SK-N-SH (cell line): ENCODE data around the gene CHI3L2. TPM values are rescaled to one million over a fixed set of nuclear protein-coding genes. Genes with fewer than 3 reads are reported as not detected.

Experiments
- CTCF ChIA-PET: fragments of 300-600, 350-600 bp; formaldehyde crosslinking; extraction: SDS; loops from one replicate; lab custom pipeline; 2021; lab: Yijun Ruan, JAX
- POLR2A ChIA-PET: fragments of 350-600 bp; sonication (Branson Sonifier 250); formaldehyde crosslinking; extraction: SDS; loops from one replicate; lab custom pipeline; 2020; ENCODE audit warnings: antibody characterized with exemption, inconsistent platforms; lab: Yijun Ruan, JAX
- DNase-seq: peaks from one replicate; pipeline ENCODE4 v3.0.0; 2012
- H2AFZ ChIP-seq: fragments of 200-600 bp; sonication (generic); 2 replicates; pipeline ENCODE4 v1.8.1; 2016; ENCODE audit warnings: antibody characterized with exemption, mild to moderate bottlenecking, low read depth
- H3F3A ChIP-seq: fragments of 200-600 bp; sonication (generic); replicated peaks from 2 replicates; pipeline ENCODE3; 2016; ENCODE audit warnings: antibody characterized with exemption, mild to moderate bottlenecking; ENCODE audit not compliant: insufficient read depth
- H3K27ac ChIP-seq, 2 experiments: fragments of 200-500 bp in 1 of 2; fragments of 200-600 bp in 1 of 2; sonication (Bioruptor generic) in 1 of 2; sonication (generic), shearing (Covaris generic) in 1 of 2; 2 replicates each; pipeline versions ENCODE4 v1.5.1 to v1.6.1; 2014 to 2016; ENCODE audit warnings: low read depth in 2 of 2, inconsistent platforms in 1 of 2, low read length in 1 of 2, mild to moderate bottlenecking in 1 of 2, mixed read lengths in 1 of 2
- H3K27me3 ChIP-seq: fragments of 200-600 bp; sonication (generic), shearing (Covaris generic); 2 replicates; pipeline ENCODE4 v1.6.1; 2016; ENCODE audit warnings: mixed run types; ENCODE audit not compliant: insufficient read depth
- H3K36me3 ChIP-seq, 2 experiments: fragments of 200-500 bp in 1 of 2; fragments of 200-600 bp in 1 of 2; sonication (Bioruptor generic) in 1 of 2; sonication (generic) in 1 of 2; replicated peaks in 1 of 2; 2 replicates each; pipeline versions ENCODE3 to v1.5.1; 2014 to 2016; ENCODE audit warnings: low read length in 1 of 2, mild to moderate bottlenecking in 1 of 2; ENCODE audit not compliant: insufficient read depth in 2 of 2, control insufficient read depth in 1 of 2
- H3K4me1 ChIP-seq, 2 experiments: fragments of 200-500 bp in 1 of 2; fragments of 200-600 bp in 1 of 2; sonication (Bioruptor generic) in 1 of 2; sonication (generic), shearing (Covaris generic) in 1 of 2; 2 replicates each; pipeline versions ENCODE4 v1.5.1 to v1.6.1; 2014 to 2016; ENCODE audit warnings: low read depth in 1 of 2, low read length in 1 of 2, mixed run types in 1 of 2; ENCODE audit not compliant: insufficient read depth in 2 of 2, control insufficient read depth in 1 of 2
- H3K4me2 ChIP-seq: fragments of 200-600 bp; sonication (generic), shearing (Covaris generic); 2 replicates; pipeline ENCODE4 v1.6.1; 2017; ENCODE audit warnings: mixed run types
- H3K4me3 ChIP-seq, 2 experiments: fragments of 200-500 bp in 1 of 2; fragments of 200-600 bp in 1 of 2; sonication (Bioruptor generic) in 1 of 2; sonication (generic), shearing (Covaris generic) in 1 of 2; 2 replicates each; pipeline versions ENCODE4 v1.5.1 to v1.8.1; 2014 to 2016; ENCODE audit warnings: low read depth in 2 of 2, inconsistent platforms in 1 of 2, low read length in 1 of 2, mild to moderate bottlenecking in 1 of 2, mixed read lengths in 1 of 2, moderate library complexity in 1 of 2
- H3K79me2 ChIP-seq: fragments of 200-600 bp; sonication (generic); 2 replicates; pipeline ENCODE4 v1.8.1; 2017; ENCODE audit warnings: mild to moderate bottlenecking; ENCODE audit not compliant: insufficient read depth
- H3K9ac ChIP-seq: fragments of 200-600 bp; sonication (generic); 2 replicates; pipeline ENCODE4 v1.6.1; 2017; ENCODE audit warnings: mixed run types
- H3K9me2 ChIP-seq: fragments of 200-600 bp; sonication (generic); 2 replicates; pipeline ENCODE4 v1.6.1; 2017; ENCODE audit warnings: mixed run types
- H3K9me3 ChIP-seq: fragments of 200-600 bp; sonication (generic); 2 replicates; pipeline ENCODE4 v1.6.1; 2017; ENCODE audit warnings: mixed run types, mild to moderate bottlenecking, moderate library complexity
- H4K20me1 ChIP-seq: fragments of 200-600 bp; sonication (generic); 2 replicates; pipeline ENCODE4 v1.6.1; 2017; ENCODE audit warnings: mild to moderate bottlenecking, mixed run types; ENCODE audit not compliant: insufficient read depth
- CHD2 ChIP-seq: fragments of 150-350 bp; IDR thresholded peaks from 2 replicates; pipeline ENCODE4 v1.6.1; 2018; ENCODE audit warnings: low read length; ENCODE audit not compliant: partially characterized antibody
- FOSL2 ChIP-seq: IDR thresholded peaks from 2 replicates; pipeline ENCODE4 v1.4.0; 2012; ENCODE audit warnings: low read depth, mild to moderate bottlenecking, moderate library complexity, borderline replicate concordance
- FOXM1 ChIP-seq: IDR thresholded peaks from 2 replicates; pipeline ENCODE4 v1.4.0; 2012; ENCODE audit warnings: low read depth, mild to moderate bottlenecking
- GABPA ChIP-seq: IDR thresholded peaks from 2 replicates; pipeline ENCODE4 v1.4.0; 2012; ENCODE audit warnings: low read depth, mild to moderate bottlenecking
- GATA2 ChIP-seq: sonication (generic); formaldehyde crosslinking; IDR thresholded peaks from 2 replicates; pipeline ENCODE4 v1.5.0; 2020; ENCODE audit warnings: mild to moderate bottlenecking, missing genetic modification reagents
- MAX ChIP-seq: IDR thresholded peaks from 2 replicates; pipeline ENCODE4 v1.4.0; 2012; ENCODE audit warnings: low read depth
- MEF2A ChIP-seq: IDR thresholded peaks from 2 replicates; pipeline ENCODE4 v1.4.0; 2012; ENCODE audit warnings: low read depth, borderline replicate concordance
- MXI1 ChIP-seq: IDR thresholded peaks from 2 replicates; pipeline ENCODE4 v1.6.1; 2012; ENCODE audit warnings: mild to moderate bottlenecking, low read depth, low read length, improper control_type of control experiment
- NFIC ChIP-seq: IDR thresholded peaks from 2 replicates; pipeline ENCODE4 v1.4.0; 2012; ENCODE audit warnings: borderline replicate concordance
- NRF1 ChIP-seq: IDR thresholded peaks from 2 replicates; pipeline ENCODE4 v1.6.1; 2012; ENCODE audit warnings: low read depth, mild to moderate bottlenecking, low read length
- RAD21 ChIP-seq: IDR thresholded peaks from 2 replicates; pipeline ENCODE4 v1.6.1; 2012; ENCODE audit warnings: mild to moderate bottlenecking, low read length
- RCOR1 ChIP-seq: fragments of 150-350 bp; IDR thresholded peaks from 2 replicates; pipeline ENCODE4 v1.6.1; 2017; ENCODE audit warnings: antibody characterized with exemption, low read length
- SIN3A ChIP-seq: IDR thresholded peaks from 2 replicates; pipeline ENCODE4 v1.6.1; 2012; ENCODE audit warnings: low read depth, mild to moderate bottlenecking, low read length, moderate library complexity, borderline replicate concordance
- SMC3 ChIP-seq: IDR thresholded peaks from 2 replicates; pipeline ENCODE4 v1.6.1; 2012; ENCODE audit warnings: low read depth, low read length, improper control_type of control experiment
- TAF1 ChIP-seq: IDR thresholded peaks from 2 replicates; pipeline ENCODE4 v1.6.1; 2012; ENCODE audit warnings: low read depth, mild to moderate bottlenecking, low read length, moderate library complexity, borderline replicate concordance
- TEAD4 ChIP-seq: IDR thresholded peaks from 2 replicates; pipeline ENCODE4 v1.4.0; 2012; ENCODE audit warnings: mild to moderate bottlenecking, borderline replicate concordance; ENCODE audit not compliant: insufficient read depth
- YY1 ChIP-seq: IDR thresholded peaks from 2 replicates; pipeline ENCODE4 v1.4.0; 2012; ENCODE audit warnings: low read depth, mild to moderate bottlenecking
- WGBS: methylation state at CpG from one replicate; pipeline ENCODE4 v1.1.6; 2017; ENCODE audit warnings: low lambda C conversion rate; 5-methylcytosine and 5-hydroxymethylcytosine counted together
- polyA plus RNA-seq, 3 experiments: library from polyadenylated mRNA; depleted of rRNA; stranded (reverse); fragments of >200 nt; gene quantifications; 2 replicates each; pipeline ENCODE4 v1.2.3, GENCODE V29; 2012
- TF ChIP-seq, protein P1 (sequence below): fragments of 150-350 bp; IDR thresholded peaks from 2 replicates; pipeline ENCODE4 v1.6.1; 2016; ENCODE audit warnings: mild to moderate bottlenecking, low read depth, low read length

The CHI3L2 gene
- polyA plus RNA-seq, 1 of the 3 experiments (the other 2 are of a cell fraction), result 0.92 TPM

DNA sequence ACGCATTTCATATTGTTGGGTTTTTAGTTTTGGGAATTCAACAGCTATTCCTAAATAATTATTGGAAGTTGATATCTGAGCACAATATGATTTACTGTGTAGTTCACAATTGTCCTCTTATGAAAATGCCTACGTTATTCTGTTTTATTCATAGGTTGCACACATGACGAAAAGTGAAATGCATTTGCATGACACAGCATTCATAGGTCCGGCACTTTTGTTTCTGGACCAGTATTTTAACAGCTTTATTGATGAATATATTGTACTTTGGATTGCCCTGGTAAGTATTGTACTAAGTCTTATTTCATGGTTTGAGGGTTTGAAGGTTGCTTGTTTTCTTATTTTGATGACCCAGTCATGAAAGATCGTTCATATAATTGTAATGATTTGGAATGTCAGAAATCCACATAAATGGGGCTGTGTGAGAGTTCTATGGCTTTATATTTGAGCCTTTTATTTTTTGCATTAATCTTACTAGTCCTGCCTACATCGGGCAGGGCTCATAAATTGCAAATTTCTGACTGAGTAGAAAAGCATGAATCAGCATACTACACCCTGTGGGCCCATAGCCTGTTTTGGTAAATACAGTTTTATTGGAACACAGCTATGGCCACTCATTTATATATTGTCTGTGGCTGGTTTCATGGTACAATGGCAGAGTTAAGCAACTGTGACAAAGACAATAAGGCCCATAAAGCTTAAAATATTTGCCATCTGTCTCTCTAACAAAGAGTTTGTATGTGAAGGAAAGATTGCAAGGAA, 44.0 kb upstream of the CHI3L2 start (continued):
- TF ChIP-seq TEAD4 (no peak), FOSL2 (no peak), FOXM1 (no peak)

DNA sequence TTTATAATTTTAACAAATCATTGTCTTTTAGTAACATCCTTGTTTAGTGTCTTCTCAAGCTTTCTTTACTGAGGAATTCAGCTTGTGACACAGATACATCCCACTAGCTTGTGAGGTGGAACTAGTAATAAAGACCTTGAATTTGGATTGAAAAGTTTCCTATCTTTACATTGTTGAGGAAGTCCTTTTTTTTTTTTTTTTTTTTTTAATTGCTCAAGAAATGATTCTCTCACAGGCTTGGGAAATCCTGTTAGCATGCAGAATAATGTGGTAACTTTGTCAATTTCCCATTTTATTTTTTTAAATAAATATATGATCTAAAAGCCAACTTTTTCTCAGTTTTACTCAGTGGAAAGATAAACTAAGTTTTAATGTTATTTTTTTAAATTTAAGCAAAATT, 42.9 kb upstream of the CHI3L2 start:
- Histone ChIP-seq H3K27ac (no peak overlapping the region), H3K9me3 (no peaks in the 10 kb centered on the region), H3K9ac (no peak overlapping the region), H3K27me3 (no peaks in the 10 kb centered on the region), H3F3A (no peaks in the 10 kb centered on the region), H3K79me2 (no peaks in the 10 kb centered on the region), H3K9me2 (no peaks in the 10 kb centered on the region), H3K36me3 (peaks cover 51 to 70% of the 10 kb centered on the region in 2 experiments), H3K4me2 (no peak overlapping the region), H3K4me1 (no peaks in the 10 kb centered on the region), H4K20me1 (no peaks in the 10 kb centered on the region), H2AFZ (no peak overlapping the region), H3K4me3 (no peak overlapping the region)
- TF ChIP-seq, protein P1, sequence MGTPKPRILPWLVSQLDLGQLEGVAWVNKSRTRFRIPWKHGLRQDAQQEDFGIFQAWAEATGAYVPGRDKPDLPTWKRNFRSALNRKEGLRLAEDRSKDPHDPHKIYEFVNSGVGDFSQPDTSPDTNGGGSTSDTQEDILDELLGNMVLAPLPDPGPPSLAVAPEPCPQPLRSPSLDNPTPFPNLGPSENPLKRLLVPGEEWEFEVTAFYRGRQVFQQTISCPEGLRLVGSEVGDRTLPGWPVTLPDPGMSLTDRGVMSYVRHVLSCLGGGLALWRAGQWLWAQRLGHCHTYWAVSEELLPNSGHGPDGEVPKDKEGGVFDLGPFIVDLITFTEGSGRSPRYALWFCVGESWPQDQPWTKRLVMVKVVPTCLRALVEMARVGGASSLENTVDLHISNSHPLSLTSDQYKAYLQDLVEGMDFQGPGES, result no peak
- TF ChIP-seq SIN3A (no peak), TAF1 (no peak), NFIC (no peak), GABPA (no peak), RAD21 (no peak), SMC3 (no peak), MAX (no peak), MEF2A (no peak), GATA2 (CRISPR knock-in tag) (no peak), FOSL2 (no peak)
- ChIA-PET CTCF (interaction anchor here (1.0 kb wide), 1 partner anchor 17 kb away, joined by 3 read pairs; no protein-coding TSS in a partner anchor), POLR2A (no interaction called here)
- no peak for DNase-seq

DNA sequence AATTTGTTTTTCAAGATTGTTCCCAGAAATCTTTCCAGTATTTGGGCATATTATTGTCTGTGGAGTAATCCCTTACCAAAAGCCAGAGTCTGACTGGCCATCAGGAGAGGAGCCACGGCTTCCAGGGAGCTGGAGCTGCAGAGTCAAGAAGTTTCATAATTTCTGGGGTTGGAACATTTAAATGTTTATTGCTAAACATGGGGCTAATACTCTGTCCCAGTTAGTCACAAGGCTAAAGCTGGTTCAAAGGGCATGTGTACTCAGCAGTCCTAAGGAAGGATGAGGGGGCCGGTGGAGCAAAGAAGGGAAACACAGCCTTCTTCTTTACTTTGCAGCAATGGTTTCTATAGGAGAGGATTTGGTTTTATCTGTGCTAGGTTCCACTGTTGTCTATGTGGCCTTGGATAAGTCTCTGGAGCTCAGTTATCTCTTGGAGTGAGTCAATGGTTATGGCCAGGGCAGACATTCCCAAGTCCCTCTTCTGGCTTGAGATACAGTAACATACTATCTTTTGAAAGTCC, 36.5 kb upstream of the CHI3L2 start:
- WGBS, result 78% methylated on average over 2 of the region's 2 CpGs
- Histone ChIP-seq H4K20me1 (no peaks in the 10 kb centered on the region), H3K27me3 (no peaks in the 10 kb centered on the region), H3K4me2 (peak overlapping the region; percentile 20; the same call in 1 of the 2 replicates), H3K4me3 (no peak overlapping the region), H3K9me2 (no peaks in the 10 kb centered on the region), H3F3A (peaks cover 11% of the 10 kb centered on the region), H3K9me3 (no peaks in the 10 kb centered on the region), H3K36me3 (peaks cover 11 to 24% of the 10 kb centered on the region in 2 experiments), H3K27ac (peak overlapping the region in 1 of 2 experiments; percentile 43; a peak in 2 of 4 replicates), H2AFZ (no peak overlapping the region), H3K4me1 (peaks cover 0 to 14% of the 10 kb centered on the region in 2 experiments; a peak in 2 of 4 replicates), H3K9ac (no peak overlapping the region), H3K79me2 (no peaks in the 10 kb centered on the region)
- ChIA-PET POLR2A (no interaction called here), CTCF (interaction anchor here (1.0 kb wide), 1 partner anchor 17 kb away, joined by 3 read pairs; no protein-coding TSS in a partner anchor)
- DNase-seq, result no peak
- TF ChIP-seq CHD2 (no peak), TAF1 (no peak), YY1 (no peak), NRF1 (no peak), FOXM1 (no peak), RCOR1 (no peak), SIN3A (no peak), TEAD4 (no peak), MXI1 (no peak)
